Loucy (cell line): Measurements from ENCODE around the gene TP53INP2.

Experiments used
- EZH2phosphoT487 ChIP-seq: fragments of 200-600 bp; IDR thresholded peaks from 2 replicates; pipeline ENCODE4 v1.6.1; 2018; ENCODE audit warnings: antibody characterized with exemption, mild to moderate bottlenecking, moderate library complexity, borderline replicate concordance
- TF ChIP-seq, protein P1 (sequence below): fragments of 200-600 bp; sonication (generic); conservative IDR thresholded peaks from 2 replicates; pipeline ENCODE4 v1.5.1; 2014; ENCODE audit warnings: mild to moderate bottlenecking, antibody characterized with exemption, low read length

- TF ChIP-seq, protein P1, sequence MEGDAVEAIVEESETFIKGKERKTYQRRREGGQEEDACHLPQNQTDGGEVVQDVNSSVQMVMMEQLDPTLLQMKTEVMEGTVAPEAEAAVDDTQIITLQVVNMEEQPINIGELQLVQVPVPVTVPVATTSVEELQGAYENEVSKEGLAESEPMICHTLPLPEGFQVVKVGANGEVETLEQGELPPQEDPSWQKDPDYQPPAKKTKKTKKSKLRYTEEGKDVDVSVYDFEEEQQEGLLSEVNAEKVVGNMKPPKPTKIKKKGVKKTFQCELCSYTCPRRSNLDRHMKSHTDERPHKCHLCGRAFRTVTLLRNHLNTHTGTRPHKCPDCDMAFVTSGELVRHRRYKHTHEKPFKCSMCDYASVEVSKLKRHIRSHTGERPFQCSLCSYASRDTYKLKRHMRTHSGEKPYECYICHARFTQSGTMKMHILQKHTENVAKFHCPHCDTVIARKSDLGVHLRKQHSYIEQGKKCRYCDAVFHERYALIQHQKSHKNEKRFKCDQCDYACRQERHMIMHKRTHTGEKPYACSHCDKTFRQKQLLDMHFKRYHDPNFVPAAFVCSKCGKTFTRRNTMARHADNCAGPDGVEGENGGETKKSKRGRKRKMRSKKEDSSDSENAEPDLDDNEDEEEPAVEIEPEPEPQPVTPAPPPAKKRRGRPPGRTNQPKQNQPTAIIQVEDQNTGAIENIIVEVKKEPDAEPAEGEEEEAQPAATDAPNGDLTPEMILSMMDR, result no peak
- no peak for TF ChIP-seq EZH2phosphoT487
These were observed 9.2 kb downstream of the TP53INP2 start for GRCh38 chr20:34713194-34713943.
